Measurements from ENCODE around the gene ZFP82.

GRCh38 chr19:36420961-36421748, 2.7 kb upstream of the ZFP82 start:
- no peak for TF ChIP-seq POLR2AphosphoS5 (IDR thresholded peaks at IDR 0.05)
- no peak for TF ChIP-seq CTCF (IDR thresholded peaks at IDR 0.05; ENCODE audit: poor library complexity, severe bottlenecking)
- no peak for TF ChIP-seq TAF1 (IDR thresholded peaks at IDR 0.05; ENCODE audit: low read depth)
- TF ChIP-seq SMC3 (conservative IDR thresholded peaks at IDR 0.05; ENCODE audit: poor library complexity), result no peak
- no peak for TF ChIP-seq EZH2 (IDR thresholded peaks at IDR 0.05; ENCODE audit: borderline replicate concordance, insufficient read depth, low read length, poor library complexity, severe bottlenecking)
- TF ChIP-seq RAD21 (conservative IDR thresholded peaks at IDR 0.05), result no peak
- no peak for TF ChIP-seq MXI1 (conservative IDR thresholded peaks at IDR 0.05; ENCODE audit: poor library complexity, severe bottlenecking)
- TF ChIP-seq EP300 (conservative IDR thresholded peaks at IDR 0.05; ENCODE audit: poor library complexity, severe bottlenecking), result no peak
- no peak for TF ChIP-seq REST (IDR thresholded peaks at IDR 0.05; ENCODE audit: borderline replicate concordance)

Data from neural cell (in vitro differentiated cells).